NCI-H2196 (cell line): ENCODE measurements around the gene ERN1.
"Not testable (repeated sequence)": the region's sequence is repeated elsewhere in the genome, so short reads cannot be mapped to it uniquely, and the experiment has no call there.

Experiments
- DNase-seq: peaks from one replicate; lab custom pipeline; 2025; ENCODE audit not compliant: unreplicated experiment; lab: John Stamatoyannopoulos, UW

ERN1 gene

GRCh38 chr17:64129765-64130558 is at the start of gene ERN1:
TSS of gene ERN1 (minus strand) at chr17:64130144. CDS start at chr17:64130029, 115 bp downstream.
- DNase-seq, result peak; percentile 79

DNA sequence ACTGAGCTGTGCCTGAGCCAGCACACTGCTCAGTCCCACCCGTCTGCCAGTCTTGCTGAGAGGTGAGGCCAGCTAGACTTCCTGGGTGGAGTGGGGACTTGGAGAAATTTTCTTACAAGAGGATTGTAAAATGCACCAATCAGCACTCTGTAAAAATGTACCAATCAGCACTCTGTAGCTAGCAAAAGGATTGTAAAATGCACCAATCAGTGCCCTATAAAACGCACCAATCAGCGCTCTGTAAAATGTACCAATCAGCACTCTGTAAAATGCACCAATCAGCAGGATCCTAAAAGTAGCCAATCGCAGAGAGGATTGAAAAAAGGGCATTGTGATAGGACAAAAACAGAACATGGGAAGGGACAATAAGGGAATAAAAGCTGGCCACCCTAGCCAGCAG is 49.1 kb upstream of the ERN1 start:
- DNase-seq, result not testable (repeated sequence)

GRCh38 chr17:64178011-64178825 is 48.3 kb upstream of the ERN1 start:
- no peak for DNase-seq

DNA sequence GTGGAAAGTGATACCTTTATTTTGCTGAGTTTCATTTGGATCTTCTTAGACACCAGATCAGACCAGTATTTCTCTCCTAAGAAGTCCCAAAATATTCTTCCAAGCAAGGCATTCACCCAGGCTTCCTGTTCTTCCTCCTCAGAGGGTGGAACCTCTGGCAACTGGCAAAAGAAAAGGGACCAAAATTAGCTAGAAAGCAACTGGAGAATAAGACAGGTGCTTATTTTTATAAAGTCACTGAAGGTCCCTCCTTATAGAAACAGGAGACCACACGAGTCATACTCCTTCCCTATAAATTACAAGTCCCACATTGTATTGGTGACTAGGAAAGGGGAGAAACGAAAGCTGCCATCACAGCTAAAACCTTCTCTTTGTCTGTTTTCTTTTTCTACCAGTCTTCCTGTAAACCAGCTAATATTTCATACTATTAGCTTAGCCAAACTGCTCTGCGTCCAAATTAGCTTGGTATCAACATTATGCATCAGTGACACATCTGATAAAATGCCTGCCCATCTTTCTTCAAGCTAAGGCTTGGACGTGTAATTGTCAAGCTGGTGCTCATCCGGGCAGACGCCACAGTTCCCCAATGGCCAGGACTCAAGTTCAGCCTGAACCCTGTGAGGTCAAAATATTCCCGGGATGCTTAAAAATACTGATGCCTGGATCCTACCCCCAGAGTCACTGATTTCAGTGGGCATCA is 47.5 kb upstream of the ERN1 start:
- DNase-seq, result no peak

DNA sequence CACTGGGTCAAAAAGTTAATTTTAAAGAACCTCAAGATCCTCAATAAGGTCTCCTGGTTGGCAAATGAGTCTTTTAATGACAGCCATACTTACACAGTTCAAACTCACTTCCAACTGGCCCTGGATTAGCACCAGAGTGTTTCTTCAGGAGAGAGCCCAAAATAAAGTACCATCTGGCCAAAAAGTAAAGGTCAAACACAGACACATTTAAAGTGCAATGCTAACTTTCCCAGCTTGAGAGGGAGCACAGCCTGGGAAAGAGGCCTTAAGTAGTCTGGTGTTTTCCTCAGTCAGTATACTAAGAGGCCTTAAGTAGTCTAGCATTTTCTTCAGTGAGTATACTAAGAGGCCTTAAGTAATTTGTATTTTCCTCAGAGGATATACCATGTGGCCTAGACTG is 46.6 kb upstream of the ERN1 start:
- DNase-seq, result no peak

GRCh38 chr17:64174686-64175456 is 44.9 kb upstream of the ERN1 start:
- no peak for DNase-seq

- no peak for DNase-seq
Observed at GRCh38 chr17:64173646-64174045, 43.7 kb upstream of the ERN1 start.

- no peak for DNase-seq
Observed at GRCh38 chr17:64172510-64172909, 42.6 kb upstream of the ERN1 start.

DNA sequence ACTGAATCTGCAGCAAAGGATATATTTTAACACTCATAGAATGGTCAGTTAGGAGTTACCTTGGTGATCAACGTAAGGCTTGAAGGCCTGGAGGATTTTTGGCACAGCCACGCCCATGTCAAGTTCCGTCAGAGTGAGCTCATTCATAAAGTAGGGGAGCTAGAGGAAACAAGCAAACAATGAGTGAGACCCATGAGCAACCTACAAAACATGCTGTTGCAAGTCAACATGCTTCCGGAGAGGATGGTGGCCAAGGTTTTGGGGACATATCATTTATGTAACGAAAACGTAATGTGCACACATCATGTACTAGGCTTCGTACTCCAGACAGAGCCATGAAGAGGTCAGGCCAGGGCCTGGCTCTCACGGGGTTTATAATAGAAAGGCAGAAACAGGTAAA is 41.1 kb upstream of the ERN1 start:
- DNase-seq, result no peak

DNA sequence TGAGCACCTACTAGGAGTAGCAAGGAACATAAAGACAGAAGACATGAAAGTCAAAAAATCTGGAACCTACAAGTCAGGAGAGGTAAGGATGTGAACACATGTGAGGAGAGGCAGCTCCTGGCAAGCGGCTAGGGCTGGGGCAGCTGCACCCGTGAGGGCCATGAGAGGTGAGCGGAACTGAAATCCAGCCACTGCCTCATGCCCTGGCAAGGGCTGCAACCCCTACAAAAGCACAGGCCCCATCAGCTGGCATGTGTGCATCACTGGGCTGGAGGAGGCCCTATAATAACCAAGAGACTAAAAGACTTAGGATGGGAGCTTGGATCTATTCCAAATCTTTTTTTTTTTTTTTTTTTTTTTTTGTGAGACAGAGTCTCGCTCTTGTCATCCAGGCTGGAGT is 40.3 kb upstream of the ERN1 start:
- no peak for DNase-seq

- DNase-seq, result not testable (repeated sequence)
Observed at GRCh38 chr17:64167666-64168065, 37.7 kb upstream of the ERN1 start.

DNA sequence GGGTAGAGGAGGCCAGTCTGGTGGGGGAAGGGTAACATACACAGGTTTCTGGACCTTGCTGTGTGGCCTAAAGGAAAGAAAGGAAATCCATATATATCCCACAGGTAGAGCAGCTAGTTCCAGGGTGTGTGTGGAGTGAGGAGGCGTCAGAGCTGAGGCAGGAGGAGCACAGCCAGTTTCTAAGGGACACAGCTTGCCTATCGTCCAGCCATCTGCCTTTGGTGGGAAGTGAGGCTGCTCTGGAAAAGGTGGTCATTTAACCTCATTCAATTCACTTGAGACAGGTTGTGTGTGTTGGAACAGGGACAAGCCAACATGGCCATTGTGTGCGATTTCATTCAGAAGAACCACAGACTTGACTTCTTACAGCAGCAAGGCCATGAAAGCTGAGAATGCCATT is 36.9 kb upstream of the ERN1 start:
- no peak for DNase-seq

- no peak for DNase-seq
Observed at GRCh38 chr17:64165347-64165746, 35.4 kb upstream of the ERN1 start.

GRCh38 chr17:64164596-64165285 is 34.8 kb upstream of the ERN1 start:
- no peak for DNase-seq

GRCh38 chr17:64163468-64163867 is 33.5 kb upstream of the ERN1 start:
- DNase-seq, result no peak

GRCh38 chr17:64162554-64162953 is 32.6 kb upstream of the ERN1 start:
- no peak for DNase-seq

DNA sequence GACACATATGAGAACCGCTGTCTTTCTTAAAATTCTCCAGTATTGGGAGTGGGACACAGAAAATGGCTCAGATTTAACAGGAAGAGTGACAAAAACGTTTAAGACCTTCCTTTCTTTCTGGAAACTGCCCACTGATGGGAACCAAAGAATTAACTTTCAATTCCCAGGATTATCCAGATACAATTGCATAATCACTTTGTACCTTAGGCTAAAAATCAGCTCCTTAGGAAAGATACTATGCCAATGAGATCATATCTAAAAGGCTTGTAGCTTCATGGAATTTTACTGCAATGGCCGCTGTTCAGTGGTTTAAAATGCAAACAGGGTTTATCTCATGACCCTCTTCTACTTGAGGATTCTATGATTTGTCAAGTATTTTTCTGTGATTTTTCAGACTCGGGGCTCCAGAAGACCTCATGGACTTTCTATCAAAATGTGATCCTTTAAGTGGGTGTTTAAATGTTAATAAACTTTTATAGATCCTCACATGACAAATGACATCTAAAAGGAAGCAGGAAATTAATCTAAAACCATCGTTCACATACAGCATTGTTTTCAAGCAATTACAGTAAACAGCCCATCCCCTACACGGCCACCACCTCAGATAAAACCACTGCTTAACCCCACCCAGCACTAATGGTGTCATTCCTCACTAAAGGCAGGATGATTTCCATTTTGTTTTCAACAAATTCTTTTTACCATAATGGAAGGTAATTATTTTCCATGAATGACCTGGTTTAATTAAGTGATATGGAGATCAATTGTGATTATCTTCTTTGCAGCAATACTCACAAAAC is 31.6 kb upstream of the ERN1 start:
- DNase-seq, result no peak

DNA sequence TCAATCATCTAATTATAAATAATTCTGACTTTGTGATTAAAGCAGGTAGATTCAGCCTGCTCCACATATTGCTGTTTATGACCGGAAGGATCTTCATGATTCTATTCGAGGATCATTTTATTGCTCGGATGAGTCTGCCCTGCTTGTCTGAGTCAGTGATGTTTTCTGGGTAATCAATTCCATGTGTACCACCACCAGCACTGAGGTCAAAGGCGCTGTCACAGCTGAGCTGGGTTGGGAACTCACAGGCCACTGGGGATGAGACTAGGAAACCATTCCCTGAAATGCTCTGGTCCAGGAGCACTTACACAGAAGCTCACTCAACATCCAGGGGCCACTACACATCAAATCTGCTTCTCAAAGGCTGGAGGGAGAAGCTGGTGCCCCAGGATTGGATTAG is 30.4 kb upstream of the ERN1 start:
- DNase-seq, result no peak

DNA sequence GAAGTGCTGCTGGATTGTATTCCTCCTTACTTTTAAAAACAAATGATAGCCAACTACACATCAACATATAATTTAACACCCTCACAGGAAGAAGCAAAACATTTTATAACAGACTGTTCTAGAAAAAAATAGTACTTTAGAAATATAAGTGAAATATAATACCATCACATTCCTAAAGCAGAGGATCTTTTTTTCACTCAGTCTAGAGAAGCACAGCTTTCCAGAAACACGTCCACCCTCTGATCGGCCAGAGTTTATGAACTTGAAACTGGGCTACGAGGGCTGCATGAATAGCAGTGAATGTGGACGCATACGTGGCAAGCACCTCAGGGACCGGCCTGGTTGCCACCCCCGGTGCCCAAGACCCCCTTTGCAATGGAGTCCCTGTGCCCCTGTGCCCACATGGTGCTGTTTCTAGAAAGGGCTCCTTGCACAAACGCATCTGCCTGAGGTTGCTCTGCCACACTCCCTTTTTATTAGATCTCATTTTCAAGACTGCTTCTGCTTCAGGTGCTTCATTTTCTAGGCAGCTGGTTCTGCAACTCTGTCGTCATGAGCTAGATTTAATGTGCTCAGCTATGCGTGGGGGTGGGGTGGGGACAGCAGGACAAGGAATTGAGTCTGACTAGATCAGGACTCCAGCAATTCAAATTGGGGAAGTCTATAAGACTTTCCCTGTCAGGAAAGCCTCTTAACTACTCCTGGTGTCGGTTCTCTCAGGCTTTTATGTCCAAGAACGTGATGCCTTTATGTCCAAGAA is 29.1 kb upstream of the ERN1 start:
- DNase-seq, result no peak
